Endometrial microvascular endothelial cells (primary cell): Measurements from ENCODE around the gene DDRGK1. TPM values are rescaled to one million over a fixed set of nuclear protein-coding genes. Genes with fewer than 3 reads are reported as not detected.
"Not testable (repeated sequence)": the region's sequence is repeated elsewhere in the genome, so short reads cannot be mapped to it uniquely, and the experiment has no call there.

Experiments
- in situ Hi-C: cut with HindIII; loops from 2 replicates; pipeline ENCODE4 v1.10.0; 2017; ENCODE audit warnings: low sequenced_read_pairs, low pct_unique_long_range_greater_than_20kb; ENCODE audit errors: inconsistent ontology term
- total RNA-seq: library from RNA; depleted of rRNA; stranded (reverse); fragments of >200 nt; gene quantifications from one replicate; pipeline ENCODE4 v1.2.3, GENCODE V29; 2015; ENCODE audit errors: inconsistent ontology term

DDRGK1 gene
- total RNA-seq, 1 donor from 2014 or later, result 56.7 TPM

- in situ Hi-C loops, result no loop called here
Observed at GRCh38 chr20:3193806-3194616, 10.5 kb downstream of the DDRGK1 start.

DNA sequence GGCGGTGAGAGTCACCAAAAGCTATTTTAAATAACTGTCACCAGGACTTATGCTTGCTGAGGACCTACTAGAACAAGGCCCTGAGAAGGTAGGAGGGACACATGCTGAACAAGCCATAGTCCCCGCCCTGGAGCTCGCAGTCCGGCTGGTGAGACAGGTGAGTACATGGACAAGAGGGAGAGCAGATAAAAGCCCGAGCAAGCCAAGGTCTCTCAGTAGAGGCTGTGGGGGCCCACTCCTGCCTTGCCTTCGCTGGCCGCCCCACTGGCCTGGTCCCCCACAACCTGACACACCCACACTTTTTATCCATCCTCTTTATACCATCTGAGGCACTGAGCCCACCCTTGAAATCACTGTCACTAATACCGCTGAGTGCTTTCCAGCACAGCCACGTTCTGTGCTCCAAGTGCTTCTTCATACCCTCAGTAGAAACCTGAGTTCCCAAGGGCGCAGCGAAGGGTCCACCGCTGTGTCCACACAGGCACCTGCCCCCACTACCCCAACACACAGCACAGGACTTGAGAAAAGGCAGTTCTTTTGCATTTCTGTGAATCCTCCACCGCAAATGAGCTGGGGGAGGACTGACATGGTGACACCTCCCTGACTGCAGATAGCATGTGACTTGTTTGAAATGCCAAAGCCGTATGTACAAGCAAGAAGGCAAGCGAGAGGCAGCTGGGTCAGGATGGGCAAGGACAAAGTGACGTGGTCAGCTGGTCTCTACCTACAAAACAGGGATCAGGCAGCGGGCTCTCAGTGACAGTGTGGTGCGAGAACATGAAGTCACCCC, 12.1 kb downstream of the DDRGK1 start:
- in situ Hi-C loops, result no loop called here

GRCh38 chr20:3190681-3191111, 13.8 kb downstream of the DDRGK1 start:
- in situ Hi-C loops, result no loop called here

DNA sequence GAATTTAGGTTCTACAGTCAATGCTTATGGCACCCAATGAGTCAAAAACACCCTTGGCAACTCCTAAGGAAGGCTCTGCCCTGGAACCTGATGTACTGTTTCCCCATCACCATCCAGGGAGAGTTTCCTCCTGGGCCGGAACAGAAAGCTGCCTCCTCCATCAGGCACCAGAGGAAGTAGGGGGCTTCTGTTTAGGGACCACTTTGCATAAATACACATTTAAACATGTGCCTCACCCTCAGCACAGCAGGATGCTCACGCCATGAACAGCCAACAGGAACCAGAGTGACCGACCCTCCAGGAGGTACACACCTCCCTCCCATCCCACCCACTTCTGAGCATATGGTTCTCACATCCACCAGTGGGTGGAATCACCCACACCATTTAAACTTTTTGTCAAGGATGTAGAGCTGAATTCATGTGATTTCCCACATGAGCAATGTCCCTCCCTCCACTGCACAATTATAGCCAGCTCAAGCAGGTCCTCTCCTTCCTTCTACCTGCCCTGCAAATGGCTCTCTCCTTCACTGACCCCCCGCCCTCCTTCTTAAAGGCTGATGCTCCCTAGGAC, 14.8 kb downstream of the DDRGK1 start:
- in situ Hi-C loops, result no loop called here

- in situ Hi-C loops, result no loop called here
Observed at GRCh38 chr20:3188823-3189413, 15.6 kb downstream of the DDRGK1 start.

DNA sequence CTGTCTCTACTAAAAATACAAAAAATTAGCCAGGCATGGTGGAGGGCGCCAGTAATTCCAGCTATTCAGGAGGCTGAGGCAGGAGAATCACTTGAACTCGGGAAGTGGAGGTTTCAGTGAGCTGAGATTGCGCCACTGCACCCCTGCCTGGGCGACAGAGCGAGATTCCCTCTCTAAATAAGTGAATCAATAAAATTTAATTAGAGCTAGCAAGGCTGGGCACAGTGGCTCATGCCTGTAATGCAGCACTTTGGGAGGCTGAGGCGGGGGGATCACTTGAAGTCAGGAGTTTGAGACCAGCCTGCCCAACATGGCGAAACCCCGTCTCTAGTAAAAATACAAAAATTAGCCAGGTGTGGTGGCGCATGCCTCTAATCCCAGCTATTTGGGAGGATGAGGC, 16.6 kb downstream of the DDRGK1 start:
- in situ Hi-C loops, result not testable (repeated sequence)

- in situ Hi-C loops, result no loop called here
Observed at GRCh38 chr20:3183896-3184612, 20.4 kb downstream of the DDRGK1 start.

- in situ Hi-C loops, result not testable (repeated sequence)
Observed at GRCh38 chr20:3182429-3182828, 22.1 kb downstream of the DDRGK1 start.

DNA sequence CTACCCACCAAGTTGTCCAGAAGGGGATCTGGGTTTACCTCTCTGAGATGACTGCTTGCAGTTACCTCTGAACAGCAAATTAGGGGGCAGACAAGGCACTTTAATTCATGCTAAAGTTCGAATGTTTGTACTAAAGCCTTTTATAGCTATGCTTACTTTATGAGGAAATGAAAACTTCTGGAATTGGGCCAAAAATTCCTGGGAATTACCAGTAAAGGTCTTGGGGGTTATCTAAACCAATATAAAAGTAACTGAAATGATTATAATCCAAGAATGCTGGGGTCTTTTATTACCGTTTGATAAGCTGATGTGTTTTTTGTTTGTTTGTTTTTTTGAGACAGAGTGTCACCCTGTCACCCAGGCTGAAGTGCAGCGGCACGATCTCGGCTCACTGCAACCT, 23.2 kb downstream of the DDRGK1 start:
- in situ Hi-C loops, result no loop called here

- in situ Hi-C loops, result no loop called here
Observed at GRCh38 chr20:3180319-3180718, 24.2 kb downstream of the DDRGK1 start.

DNA sequence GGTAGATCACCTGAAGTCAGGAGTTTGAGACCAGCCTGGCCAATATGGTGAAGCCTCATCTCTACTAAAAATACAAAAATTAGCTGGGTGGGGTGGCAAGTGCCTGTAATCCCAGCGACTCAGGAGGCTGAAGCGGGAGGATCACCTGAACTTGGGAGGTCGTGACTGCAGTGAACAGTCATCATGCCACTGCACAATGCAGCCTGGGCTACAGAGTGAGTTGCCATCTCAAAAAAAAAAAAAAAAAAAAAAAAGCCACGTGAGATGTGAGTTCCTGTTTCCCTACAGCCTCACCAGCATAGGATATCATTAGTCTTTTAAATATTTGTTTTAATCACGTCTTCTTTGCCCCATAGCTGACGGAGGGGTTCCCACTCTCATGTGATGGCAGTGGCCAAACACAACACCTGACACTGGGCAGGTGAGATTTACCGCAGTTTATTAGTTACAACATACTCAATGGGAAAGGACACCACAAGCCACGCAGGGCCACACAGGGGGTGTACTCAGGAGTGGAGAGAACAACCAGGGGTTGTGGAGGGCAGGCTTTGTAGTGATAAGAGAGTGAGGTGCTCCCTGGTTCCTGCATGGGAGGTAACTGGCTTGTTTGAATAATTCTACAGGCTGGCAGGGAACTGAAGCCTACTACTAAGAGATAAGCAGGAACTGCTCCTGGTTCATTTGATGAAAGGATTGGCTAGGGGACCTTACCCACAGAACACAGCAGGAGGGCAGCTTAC, 26.6 kb downstream of the DDRGK1 start:
- in situ Hi-C loops, result no loop called here

GRCh38 chr20:3175270-3175669, 29.2 kb downstream of the DDRGK1 start:
- in situ Hi-C loops, result no loop called here

DNA sequence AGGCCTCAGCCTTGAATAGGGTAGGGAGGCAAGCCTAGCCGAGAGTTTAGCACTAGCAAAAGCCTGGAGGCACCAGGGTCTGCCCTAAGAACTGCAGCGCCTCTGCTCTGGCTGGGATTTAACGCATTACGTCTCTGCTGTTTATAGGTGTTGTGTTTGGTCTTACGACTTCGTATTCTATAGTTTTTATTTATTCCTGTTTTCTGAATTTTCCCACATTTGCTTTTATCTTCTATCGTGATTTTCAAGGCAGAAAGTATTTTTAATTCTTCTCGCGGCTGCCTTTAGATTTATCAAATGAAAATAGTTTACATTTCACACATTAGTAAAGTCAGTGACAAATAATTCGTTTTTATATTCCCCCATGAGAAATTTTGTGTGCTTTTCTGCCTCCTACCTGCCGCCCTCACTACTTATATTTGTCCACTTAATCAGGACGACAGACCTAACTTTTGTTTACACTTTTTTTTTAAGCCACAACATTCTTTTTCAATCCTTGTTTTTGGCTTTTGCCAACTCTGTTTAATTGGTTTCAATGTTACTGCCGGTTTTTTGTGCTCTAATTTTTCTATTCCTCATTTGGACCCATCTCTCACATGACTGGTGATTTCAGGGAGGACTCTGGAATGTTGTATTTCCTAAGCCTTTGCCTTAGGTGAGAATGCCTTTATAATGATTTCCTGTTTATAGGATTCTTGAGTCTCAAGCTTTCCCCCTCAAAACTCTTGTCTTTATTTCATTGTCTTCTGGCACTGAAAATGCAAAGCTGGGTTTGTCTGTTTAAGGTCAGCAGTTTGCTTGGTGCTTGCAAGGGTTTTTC, 29.8 kb downstream of the DDRGK1 start:
- in situ Hi-C loops, result no loop called here

DNA sequence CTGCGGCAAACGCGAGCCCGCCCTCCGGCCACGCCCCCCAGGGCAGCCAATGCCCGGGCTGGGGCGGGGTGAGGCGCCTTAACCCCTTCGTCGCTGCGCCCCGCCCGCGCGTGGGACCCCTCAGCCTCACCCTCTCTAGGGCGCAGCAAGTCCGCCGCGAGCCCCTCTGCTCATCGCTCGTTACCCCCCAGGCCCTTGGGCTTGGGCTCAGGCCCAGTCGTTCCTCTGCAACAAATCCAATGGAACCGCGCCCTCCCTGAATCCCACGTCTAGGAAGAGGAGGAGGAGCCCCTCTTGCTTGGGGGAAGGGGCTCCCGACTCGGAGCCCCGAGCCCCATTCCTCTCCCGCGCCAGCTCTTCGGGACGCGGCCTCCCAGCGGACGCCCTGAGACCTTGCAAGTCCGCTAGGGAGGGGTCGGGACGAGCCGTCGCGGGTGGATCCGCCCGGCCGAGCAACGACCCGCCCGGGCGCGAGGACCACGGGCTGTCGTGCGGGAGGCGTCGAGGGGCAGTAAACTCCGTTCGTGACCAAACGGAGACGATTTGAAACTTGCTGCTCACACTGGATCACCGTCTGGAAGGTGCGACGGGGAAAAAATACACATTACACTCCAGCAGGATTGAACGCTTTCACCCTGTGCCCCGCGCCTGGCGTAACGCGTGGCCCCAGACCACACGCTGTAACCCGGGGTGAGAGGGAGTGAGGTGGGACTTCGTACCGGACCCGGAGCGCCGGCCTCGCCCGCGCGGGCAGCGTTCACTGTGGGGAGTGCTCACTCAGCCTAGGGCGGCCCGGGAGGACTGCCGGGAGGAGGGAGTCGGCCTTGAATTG, 30.7 kb downstream of the DDRGK1 start:
- in situ Hi-C loops, result no loop called here

DNA sequence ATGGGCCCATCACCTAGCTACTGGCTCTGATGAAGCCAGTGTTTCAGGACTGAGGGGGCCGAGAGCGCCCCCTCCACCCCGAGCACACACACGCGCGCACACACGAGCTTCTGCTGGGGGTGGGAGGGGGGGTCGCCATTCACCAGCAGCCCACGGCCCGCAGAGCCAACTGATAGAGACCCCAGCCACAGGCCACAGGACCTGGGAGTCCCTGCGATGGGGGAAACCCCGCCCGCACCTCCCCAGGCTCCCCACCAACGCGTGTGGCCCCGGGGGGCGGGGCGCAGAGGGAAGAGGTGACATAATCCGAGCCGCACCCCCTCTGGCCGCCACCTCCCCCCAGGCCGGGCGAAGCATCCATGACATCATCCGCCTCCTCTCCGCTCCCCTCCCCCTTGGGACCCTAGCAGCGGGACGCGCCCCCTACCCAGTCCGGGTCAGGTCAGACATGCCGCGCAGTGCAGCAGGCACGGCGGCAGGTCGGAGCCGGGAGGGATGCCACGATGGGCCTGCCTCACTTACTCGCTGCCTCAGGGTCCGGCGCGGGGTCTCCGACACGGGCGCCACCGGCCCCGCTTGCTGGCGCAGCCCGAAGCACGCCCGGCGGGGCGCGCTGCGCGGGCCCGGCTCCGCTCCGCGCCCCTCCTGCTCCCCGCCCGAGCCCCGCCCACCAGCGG, 31.4 kb downstream of the DDRGK1 start, which contains the start of gene LZTS3:
LZTS3 (minus strand) TSS at position 617 of the 677 bp plus-strand sequence. CDS start 6,386 bp downstream, outside the sequence.
- in situ Hi-C loops, result no loop called here
